Osteocyte (in vitro differentiated cells): Measurements from ENCODE around the gene CEACAM1. TPM values are rescaled to one million over a fixed set of nuclear protein-coding genes. Genes with fewer than 3 reads are reported as not detected.
A peak's percentile ranks its signal among the peaks of the same experiment; 100 is the strongest.
"Not testable (repeated sequence)": the region's sequence is repeated elsewhere in the genome, so short reads cannot be mapped to it uniquely, and the experiment has no call there.

Source experiments
- DNase-seq: peaks from one replicate; pipeline ENCODE4 v3.0.0; 2021; ENCODE audit warnings: mixed read lengths; ENCODE audit not compliant: unreplicated experiment; ENCODE audit errors: extremely low spot score
- H3K27ac Mint-ChIP-seq: one replicate; pipeline ENCODE4 v1.8.0; 2021; ENCODE audit warnings: mild to moderate bottlenecking, mixed read lengths; ENCODE audit not compliant: unreplicated experiment
- H3K27me3 Mint-ChIP-seq: one replicate; pipeline ENCODE4 v1.8.0; 2021; ENCODE audit warnings: mixed read lengths; ENCODE audit not compliant: unreplicated experiment
- H3K36me3 Mint-ChIP-seq: one replicate; pipeline ENCODE4 v1.8.0; 2021; ENCODE audit warnings: mixed read lengths; ENCODE audit not compliant: unreplicated experiment
- H3K4me1 Mint-ChIP-seq: one replicate; pipeline ENCODE4 v1.8.0; 2021; ENCODE audit warnings: mixed read lengths; ENCODE audit not compliant: unreplicated experiment
- H3K4me3 Mint-ChIP-seq: one replicate; pipeline ENCODE4 v1.8.0; 2021; ENCODE audit warnings: mild to moderate bottlenecking, moderate library complexity, mixed read lengths; ENCODE audit not compliant: unreplicated experiment
- H3K9me3 Mint-ChIP-seq: one replicate; pipeline ENCODE4 v1.8.0; 2021; ENCODE audit warnings: mixed read lengths; ENCODE audit not compliant: unreplicated experiment
- total RNA-seq: library from RNA; stranded (reverse); gene quantifications from 2 replicates; pipeline ENCODE4 v1.2.1, GENCODE V29; 2021
- TF ChIP-seq, protein P1 (sequence below): fragments of 200-600 bp; sonication (generic); IDR thresholded peaks from 2 replicates; pipeline ENCODE4 v1.5.0; 2021; ENCODE audit warnings: antibody characterized with exemption, mild to moderate bottlenecking, moderate library complexity

Gene CEACAM1
- total RNA-seq, 1 donor from 2014 or later: not detected

DNA sequence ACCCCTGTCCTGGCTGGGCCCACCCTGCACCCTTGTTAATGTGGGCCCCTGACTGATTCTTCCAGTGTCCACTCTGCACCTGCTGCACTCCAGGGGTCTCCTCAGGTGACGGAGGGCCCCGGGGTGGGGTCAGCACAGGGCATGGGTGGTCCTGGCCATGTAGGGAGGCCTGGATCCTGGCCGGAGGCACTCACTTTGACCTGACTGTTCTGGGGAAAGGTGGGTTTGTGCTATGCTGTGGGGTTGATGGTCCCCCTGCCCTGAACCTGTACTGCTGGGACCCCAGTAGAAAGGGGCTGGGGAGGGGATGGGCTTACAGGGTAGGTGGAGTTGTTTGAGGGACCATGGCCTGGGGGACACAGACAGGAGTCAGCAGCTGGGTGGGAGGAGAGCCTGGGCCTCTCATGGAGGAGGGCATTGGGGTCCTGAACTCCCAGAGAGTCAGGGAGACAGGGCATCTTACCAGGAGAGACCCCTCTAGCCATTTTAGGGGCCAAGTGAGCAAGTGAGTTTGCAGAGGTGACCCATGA lies 25.8 kb upstream of the CEACAM1 start:
- TF ChIP-seq, protein P1, sequence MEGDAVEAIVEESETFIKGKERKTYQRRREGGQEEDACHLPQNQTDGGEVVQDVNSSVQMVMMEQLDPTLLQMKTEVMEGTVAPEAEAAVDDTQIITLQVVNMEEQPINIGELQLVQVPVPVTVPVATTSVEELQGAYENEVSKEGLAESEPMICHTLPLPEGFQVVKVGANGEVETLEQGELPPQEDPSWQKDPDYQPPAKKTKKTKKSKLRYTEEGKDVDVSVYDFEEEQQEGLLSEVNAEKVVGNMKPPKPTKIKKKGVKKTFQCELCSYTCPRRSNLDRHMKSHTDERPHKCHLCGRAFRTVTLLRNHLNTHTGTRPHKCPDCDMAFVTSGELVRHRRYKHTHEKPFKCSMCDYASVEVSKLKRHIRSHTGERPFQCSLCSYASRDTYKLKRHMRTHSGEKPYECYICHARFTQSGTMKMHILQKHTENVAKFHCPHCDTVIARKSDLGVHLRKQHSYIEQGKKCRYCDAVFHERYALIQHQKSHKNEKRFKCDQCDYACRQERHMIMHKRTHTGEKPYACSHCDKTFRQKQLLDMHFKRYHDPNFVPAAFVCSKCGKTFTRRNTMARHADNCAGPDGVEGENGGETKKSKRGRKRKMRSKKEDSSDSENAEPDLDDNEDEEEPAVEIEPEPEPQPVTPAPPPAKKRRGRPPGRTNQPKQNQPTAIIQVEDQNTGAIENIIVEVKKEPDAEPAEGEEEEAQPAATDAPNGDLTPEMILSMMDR: no peak
- Mint-ChIP-seq H3K4me3 (no peak overlapping the region), H3K27ac (no peak overlapping the region), H3K36me3 (no peaks in the 10 kb centered on the region), H3K9me3 (peaks cover 5% of the 10 kb centered on the region), H3K4me1 (no peaks in the 10 kb centered on the region), H3K27me3 (peaks cover 2% of the 10 kb centered on the region)
- DNase-seq: no peak

DNA sequence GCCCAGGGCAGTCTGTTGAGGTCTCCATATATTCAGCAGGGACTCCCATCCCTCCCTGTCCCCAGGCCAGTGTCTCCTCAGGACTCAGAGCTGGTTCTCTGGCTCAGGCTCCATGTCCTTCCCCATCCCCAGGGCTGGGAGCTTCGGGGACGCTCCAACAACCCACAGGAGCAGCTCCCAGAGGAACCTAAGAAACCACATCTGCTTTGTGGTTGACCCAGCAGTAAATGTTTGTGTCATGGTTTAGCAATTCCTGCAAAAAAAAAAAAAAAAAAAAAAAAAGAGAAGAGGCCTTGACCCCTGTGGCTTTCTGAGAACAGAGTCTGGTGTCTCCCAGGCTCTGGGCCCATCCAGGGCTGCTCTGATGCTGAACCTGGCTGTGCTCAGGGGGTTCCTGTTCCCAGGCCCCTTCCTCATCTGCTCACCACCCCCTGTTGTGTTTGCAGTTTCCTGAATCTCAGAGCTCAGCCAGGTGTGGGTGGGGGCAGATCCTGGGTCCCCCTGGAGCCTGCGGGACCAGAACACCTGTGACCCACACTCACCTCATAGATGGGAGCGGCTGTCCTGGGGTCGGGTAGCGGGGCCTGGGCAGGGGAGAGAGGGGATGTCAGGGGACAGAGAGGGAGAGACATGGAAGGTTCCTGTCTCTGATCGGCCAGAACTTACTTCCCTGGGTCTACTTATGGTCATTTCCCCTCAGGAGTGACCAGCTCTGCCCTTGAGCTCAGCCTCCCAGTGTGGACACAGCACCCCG lies 25.2 kb upstream of the CEACAM1 start:
- Mint-ChIP-seq H3K4me1 (no peaks in the 10 kb centered on the region), H3K4me3 (no peak overlapping the region), H3K36me3 (no peaks in the 10 kb centered on the region), H3K9me3 (peaks cover 9% of the 10 kb centered on the region), H3K27me3 (peaks cover 2% of the 10 kb centered on the region), H3K27ac (no peak overlapping the region)
- no peak for DNase-seq
- TF ChIP-seq, protein P1: no peak

DNA sequence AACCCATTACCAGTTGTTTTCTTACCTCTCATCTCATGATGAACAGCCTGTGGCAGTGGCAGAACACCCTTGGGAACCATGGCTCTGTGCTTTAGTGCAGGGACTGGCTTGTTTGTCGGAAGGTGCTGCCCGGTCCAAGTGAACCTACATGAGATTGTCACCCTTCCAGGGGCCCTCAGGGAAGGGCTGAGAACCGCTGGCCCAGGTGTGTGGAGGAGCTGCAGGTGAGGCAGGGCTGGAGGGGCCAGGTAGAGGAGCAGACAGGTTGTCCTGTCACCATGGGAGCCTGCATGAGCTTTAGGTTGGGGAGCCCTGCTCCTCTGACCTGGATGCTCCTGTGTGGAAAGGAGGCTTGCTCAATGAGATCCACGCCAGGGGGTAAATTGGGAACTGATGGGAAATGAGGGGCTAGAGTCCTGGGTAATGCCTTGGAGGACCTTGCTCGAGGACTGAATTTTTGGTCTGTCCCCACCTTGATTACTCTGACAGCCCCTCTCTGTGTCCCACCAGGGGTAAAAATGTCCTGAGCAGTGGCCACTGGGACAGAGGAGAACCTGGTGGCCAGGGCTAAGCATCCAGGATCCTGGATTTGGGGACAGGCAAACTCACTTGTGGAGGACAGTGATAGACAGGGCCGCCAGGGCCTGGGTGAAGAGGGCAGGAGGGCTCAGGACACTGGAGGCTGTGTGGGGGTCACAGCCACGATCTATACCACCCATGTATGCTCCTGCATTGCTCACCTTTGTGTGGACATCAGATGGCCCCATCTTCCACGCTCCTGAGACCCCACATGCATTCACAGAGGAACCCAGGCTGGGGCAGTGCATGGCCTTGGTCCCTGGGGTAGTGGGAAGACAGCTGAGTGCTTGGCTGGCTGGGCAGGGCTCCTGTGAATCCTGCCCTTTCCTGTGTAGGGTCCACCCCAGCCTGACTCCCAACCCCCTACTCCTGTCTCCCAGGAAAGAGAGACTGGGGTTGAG lies 24.1 kb upstream of the CEACAM1 start:
- no peaks in the 10 kb centered on the region for H3K36me3 Mint-ChIP-seq
- no peak overlapping the region for H3K4me3 Mint-ChIP-seq
- no peaks in the 10 kb centered on the region for H3K4me1 Mint-ChIP-seq
- H3K27me3 Mint-ChIP-seq: peaks cover 2% of the 10 kb centered on the region
- H3K27ac Mint-ChIP-seq: no peak overlapping the region
- TF ChIP-seq, protein P1: no peak
- H3K9me3 Mint-ChIP-seq: peaks cover 9% of the 10 kb centered on the region
- DNase-seq: peak; percentile 73

DNA sequence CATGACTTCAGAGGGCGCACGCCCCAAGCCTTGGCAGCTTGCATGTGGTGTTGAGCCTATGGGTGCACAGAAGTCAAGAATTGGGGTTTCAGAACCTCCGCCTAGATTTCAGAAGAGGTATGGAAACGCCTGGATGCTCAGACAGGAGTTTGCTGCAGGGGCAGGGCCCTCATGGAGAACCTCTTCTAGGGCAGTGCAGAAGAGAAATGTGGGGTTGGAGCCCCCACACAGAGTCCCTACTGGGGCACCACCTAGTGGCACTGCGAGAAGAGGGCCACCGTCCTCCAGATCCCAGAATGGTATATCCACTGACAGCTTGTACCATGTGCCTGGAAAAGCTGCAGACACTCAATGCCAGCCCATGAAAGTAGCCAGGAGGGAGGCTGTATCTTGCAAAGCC lies 22.2 kb upstream of the CEACAM1 start:
- H3K27ac Mint-ChIP-seq, H3K9me3 Mint-ChIP-seq, H3K36me3 Mint-ChIP-seq, H3K4me3 Mint-ChIP-seq, H3K27me3 Mint-ChIP-seq, H3K4me1 Mint-ChIP-seq: not testable (repeated sequence)
- peak; percentile 70 for DNase-seq

DNA sequence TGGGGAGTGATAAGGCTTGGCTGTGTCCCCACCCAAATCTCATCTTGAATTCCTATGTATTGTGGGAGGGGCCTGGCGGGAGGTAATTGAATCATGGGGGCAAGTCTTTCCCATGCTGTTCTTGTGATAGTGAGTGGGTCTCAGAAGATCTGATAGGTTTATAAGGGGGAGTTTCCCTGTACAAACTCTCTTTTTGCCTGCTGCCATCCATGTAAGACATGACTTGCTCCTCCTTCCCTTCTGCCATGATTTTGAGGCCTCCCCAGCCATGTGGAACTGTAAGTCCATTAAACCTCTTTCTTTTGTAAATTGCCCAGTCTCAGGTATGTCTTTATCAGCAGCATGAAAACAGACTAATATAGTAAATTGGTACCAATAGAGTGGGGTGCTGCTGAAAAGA lies 20.8 kb upstream of the CEACAM1 start:
- not testable (repeated sequence) for H3K27ac Mint-ChIP-seq, H3K4me3 Mint-ChIP-seq, H3K27me3 Mint-ChIP-seq, H3K4me1 Mint-ChIP-seq, DNase-seq, H3K9me3 Mint-ChIP-seq, H3K36me3 Mint-ChIP-seq
